Kidney tubule cell (primary cell): ENCODE measurements around the gene OTX2.
A peak's percentile ranks its signal among the peaks of the same experiment; 100 is the strongest.

Source experiments
- DNase-seq: peaks from one replicate; pipeline ENCODE4 v3.0.0-alpha.2; 2018; ENCODE audit warnings: low spot score

OTX2 gene

DNA sequence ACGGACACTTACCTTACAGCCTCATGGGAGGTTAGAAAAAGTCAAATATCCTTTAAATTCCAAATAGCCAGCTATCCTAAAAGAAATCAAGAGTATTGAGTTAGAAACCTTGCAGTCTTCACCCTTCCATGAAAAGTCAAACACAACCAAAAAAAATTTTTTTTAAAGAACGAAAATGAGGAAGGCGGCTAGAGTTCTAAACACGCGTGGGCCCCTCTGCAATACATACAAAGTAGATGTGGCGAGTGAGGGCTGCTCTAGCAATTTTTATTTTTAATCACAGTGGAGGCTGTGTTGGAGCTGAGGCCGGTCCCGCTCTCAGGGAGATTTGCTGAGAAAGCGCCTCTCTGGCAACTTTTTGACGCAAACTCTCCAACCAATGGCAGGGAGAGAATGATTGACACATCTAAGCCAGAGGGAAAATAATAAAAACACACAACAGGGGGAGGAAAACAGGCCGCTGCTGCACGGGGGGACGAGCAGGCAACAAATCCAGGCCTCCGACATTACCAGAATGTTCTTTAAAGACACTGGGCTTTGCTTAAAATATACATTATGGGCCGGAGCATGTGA is at the start of gene OTX2:
OTX2 (minus strand) TSS at position 333 of the 573 bp plus-strand sequence. CDS start 5,023 bp downstream, outside the sequence.
- DNase-seq, result no peak

DNA sequence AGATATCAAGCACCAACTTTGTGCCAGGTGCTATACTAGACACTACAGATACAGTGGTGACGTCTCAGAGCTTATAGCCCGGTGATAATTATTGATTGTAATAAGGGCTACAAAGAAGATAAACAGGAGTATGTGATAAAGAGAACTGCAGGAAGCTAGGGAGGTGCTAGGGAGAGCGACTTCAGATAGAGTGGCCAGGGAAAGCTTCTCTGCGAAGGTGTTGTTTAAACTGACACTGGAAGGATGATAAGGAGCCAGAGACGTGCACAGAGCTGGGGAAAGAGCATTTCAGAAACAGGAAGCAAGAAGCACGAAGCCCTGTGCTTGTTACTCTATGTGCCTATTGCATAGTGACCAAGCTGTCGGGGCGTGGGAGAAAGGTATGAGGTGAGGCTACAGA is 48.1 kb upstream of the OTX2 start:
- no peak for DNase-seq

DNA sequence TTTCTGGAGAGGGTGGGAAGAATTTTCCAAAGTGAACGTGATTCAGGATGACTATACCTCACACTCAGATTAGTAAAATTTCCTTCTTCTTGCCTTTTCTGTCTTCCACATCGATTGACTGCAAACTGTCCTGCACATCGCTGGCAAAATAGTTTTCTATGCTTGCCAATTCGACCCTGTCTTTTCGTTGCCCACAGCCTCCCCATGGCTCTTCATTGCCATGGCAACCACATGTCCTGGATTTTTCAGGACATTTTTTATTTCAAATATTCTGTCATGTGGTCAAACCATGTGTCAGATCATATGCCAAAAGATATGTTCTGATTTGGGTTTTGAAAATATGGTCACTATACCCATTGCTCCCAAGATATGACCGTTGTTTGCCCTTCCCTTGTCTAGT is 46.9 kb upstream of the OTX2 start:
- no peak for DNase-seq

DNA sequence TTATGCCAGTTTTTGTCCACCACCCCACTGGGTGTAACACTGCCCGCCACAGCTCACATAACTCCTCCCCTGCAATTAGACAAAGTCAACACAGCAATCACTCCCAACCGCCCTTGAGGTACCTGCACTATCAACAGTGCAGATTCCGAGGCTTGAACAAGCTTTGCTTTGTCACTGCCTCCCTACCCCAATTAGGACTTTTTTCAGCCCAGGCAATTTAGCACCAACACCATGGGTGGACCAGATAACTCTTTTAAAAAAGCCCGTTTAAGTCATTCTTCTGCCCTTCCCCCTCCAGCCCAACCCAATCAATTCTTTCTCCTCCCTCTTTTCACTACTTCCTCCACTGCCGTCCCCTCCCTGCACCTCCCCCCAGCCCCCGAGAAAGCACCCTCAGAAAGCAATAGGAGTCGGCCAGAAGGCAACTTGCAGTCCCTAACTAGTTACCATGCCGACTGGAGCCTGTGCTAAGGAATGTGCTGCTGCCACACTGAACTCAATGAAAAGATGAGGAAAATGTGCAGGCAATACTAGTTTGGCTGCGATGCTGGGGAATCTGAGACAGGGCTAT is 45.7 kb upstream of the OTX2 start:
- DNase-seq, result no peak

DNA sequence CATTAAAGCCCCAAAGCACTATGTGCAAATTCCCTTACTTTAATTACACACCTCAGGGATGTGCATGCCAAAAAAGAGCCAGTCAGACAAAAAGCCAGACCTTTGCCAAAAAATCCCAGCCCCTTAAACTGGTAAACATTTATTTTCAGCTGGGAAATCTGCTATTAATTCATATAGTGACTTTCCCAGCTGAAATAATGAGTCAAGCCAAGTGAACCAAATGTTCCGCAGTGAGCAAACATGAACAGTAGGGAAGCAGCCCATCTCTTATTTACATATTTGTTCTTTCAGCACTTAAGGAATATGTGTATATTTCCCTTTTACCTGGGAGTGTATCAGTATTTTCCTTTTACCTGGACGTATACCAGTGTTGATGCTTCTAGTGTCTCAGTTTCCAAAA is 44.0 kb upstream of the OTX2 start:
- DNase-seq, result no peak

DNA sequence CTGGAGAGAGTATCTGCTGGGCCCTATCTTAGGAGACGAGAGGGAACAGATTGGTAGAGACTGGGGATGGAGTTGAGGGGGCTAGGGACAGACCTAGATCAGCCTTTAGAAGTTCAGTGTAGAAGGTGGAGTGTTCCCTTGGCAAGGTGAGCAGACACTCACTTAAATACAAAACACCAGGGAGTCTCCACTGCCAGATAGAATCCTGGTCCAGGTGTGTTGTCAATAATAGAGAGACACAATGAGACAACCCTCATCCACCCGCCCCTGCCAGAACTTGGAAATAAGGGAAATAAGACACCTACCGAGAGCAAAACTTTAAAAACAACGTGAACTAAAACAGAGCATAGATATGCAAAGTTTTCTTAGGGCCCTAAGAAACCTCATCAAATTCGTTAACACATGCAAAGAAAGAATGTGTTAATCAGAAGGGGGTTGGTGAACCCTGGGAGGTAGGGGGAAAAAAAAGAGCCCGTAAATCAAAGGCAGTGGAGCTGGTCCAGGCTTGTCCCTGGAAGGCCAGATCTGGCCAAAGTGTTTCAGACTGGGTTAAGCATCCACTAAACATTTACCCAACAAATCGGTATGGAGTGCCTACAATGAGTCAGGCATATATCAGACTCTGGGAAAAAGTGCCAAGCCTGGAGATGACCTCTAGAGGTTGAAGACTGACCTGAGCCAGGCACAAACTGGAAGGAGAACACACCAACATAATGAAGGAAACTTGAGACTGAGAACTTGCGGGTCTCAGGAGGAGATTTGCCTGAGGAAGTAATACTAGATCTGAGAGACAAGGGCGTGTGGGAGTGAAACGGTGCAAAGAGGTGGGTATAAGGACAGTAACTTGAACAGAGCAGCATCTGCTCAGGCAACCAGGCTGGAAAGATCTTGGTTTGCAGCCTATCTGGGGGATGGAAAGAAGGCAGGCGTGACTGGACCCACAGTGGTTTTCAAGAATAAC is 37.0 kb upstream of the OTX2 start:
- DNase-seq, result no peak

DNA sequence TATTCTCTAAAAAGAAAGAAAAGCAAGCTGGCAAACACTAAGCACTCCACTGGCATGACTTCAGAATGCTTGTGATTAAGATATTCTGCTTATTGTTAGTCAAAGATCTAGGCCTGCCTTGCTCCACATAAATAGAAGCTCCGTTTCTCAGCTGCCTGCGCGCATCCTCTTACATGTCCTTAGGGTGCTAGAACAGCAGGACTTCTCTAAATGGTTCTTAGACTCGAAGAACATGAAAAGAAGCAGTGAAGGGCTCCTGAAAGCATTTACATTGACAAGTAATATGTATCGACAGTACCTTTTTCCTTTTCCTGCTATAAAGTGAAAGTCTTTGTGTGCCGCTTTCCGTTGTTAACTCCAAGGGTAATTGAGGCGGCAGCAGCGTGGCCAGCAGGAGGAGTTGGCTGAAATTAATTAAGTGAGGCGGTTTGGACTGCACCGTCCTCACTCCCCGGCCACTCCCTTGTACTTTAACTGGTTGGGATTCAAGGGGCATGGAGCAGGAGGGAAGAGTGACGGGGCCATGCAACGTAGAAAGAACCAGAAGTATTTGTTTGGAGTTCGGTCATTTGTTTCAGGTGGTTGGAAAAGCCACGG is 34.2 kb upstream of the OTX2 start:
- DNase-seq, result no peak

DNA sequence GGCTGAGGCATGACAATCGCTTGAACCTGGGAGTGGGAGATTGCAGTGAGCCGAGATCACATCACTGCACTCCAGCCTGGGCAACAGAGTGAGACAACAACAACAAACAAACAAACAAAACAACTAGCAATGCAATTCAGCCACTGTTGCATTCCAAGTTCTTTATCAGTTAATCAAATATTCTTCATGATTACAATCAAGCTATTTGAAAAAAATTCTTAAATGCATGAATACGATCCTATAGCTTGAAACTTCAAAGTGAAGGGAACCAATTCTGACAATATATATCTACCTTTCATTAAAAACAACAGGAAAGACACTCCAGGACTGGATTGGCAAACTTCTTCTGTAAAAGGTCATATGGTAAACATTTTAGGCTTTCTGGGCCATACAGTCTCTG is 31.3 kb upstream of the OTX2 start:
- DNase-seq, result no peak

DNA sequence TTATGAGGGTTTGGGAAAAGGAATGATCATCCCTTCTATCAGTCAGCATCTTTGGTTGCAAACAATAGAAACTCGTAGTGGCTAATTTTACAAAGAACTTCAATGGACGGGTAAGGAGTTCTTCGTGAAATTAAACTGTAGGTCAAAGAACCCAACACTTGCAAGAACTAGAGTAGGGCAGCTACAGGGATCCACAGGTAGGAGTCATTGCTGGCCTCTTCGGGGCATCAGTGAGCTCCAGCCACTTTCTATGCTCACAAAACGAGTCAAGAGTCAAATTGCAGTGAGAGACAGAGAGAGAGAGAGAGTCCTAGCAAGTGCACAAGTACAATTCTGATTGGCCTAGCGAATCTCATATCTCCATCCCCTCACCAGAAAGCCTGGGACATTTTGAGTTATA is 29.9 kb upstream of the OTX2 start:
- no peak for DNase-seq

DNA sequence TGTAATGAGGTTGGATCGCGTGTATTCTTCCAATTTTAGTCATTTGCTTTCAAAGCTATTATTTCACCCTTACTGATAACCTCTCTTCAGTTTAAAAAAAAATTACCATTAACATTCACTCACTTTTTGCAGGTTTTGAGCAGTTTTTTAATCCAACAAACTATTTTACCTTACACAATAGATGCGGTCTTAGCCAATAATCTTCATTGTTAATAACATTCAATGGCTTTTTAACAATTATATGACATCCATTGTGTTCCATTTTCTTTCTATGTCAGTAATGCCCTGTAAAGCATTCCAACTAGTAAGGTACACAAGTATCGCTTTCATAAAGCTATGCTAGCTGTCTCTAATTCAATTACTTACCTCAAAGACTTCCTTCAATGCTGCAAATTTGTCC is 18.9 kb upstream of the OTX2 start:
- no peak for DNase-seq

DNA sequence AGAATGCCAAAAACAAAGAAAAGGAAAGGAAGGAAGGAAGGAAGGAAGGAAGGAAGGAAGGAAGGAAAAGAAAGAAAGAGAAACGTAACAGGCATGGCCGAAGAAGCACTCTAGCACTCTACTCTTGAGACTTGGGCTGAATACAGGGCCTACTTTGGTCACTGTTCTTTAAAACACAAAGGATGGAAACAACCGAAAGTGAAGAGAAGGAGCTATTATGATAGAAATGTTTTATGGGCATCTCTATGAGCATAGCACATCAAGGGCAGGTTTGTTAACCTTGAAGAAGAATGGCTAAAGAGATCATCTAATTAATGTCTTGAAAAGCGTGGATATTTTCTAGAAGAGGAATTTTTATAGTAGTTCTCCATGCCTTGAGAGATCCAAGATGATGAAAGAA is 15.9 kb upstream of the OTX2 start:
- no peak for DNase-seq

DNA sequence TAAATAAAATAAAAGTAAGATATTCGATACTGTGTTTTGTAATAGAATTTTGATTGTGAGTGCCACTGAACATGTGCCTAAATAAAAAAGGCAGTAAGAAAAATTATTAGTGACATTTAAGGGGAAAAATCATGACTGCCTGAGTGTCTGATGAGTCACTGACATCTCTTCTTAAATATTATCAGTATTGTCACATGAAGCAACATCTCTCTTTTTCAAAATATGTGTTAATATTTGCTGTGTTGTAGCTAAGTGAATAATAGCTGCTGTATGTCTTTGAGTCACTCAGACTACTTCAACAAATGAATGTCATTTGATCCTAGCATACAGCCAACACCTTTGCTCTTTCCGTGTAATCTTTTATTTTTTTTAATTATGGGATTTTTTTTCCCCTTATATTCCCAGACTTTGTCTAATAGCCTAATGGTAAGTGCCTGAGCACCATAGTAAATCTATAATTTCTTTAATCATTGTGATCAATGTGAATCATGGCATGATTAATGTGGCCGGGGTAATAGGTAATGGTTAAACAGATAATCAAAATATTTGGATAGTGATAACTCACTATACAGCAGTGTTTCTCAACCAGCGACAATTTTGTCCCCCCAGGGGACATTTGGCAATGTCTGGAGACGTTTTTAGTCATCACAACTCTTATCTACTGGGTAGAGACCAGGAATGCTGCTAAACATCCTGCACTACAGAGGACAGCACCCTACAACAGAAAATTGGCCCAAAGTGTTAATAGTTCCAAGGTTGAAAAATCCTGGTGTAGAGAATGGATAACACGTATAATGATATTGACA is 11.7 kb upstream of the OTX2 start:
- peak; percentile 11 for DNase-seq

DNA sequence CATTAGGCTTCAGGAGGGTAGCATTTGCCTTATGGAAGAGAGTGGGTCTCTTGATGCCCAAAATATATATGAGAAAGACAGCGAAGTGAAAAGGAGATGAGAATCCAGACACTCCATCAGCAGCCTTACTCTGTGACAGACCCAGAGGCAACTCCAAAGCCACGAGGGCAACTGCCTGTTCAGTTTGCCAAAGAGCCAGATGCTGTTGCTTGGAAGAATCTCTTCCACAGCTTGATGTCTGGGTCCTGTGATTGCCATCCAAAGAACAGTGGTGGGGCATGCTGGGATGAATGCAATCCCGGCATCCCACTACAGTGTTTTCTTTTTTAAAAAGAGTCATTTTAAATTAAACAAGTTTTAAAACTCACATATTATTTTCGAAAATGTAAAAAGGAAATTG is 10.9 kb upstream of the OTX2 start:
- no peak for DNase-seq

DNA sequence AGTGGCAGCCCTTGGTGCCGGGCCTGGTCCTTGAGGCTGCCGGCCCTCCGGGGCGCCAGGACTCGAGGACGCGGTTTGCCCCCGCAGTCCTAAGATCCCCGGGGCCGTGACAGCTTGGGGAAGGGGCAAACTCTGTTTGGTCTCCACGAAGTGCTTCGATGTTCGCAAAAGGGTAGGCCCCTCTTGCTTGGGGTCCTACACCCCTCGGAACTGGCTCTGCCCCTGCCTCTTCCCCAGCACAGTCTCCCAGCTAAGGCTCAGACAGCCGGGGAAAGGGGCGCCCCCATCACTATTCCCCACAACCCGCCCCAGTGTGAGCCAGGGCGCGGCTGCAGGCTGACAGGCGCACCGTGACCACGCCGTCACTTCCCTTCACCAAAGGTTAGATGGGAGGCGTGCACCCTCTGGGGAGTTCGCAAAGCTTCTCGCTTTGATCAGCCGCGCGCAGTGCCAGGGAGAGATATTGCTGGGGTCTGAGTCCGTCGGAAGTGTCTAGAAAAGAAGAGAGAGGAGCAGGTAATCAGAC is 7.2 kb upstream of the OTX2 start:
- DNase-seq, result no peak

DNA sequence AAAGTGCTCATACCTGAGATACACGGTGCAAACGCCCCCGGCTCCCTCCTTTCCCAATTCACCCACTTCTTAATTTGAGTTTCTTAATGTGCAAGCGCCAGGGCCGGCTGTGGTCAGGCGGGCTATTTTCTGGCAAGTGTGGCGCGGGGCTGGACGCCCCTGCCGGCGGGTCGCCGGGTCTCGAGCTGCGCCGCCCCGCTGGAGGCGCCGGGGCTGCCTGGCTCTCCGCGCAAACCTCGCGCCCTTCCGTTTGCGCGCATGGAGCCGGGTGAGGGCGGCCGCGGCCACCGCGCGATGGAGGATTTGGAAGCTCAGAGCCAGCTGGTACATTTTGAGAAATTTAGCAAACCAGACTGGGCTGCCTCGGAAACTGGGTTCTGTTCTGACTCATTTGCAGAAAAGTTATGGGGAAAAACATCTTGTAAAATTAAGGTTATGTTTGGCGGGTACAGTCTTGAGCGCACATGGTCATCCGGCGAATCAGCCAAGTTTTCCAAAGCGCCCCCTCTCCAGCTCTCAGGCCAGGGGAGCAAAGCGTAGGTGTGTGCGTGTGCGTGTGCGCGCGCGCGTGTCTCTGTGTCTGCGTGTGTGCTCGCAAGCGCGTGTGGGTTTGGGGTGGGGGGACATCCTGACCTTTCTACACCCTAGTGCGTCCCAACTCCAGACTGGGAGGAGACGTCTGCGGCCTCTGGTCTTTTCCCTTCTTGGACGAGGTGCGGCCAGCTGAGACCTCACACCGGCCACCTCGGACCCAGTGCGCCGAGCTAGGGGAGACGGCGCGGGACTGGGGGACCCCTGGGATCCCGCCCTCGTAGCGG is 6.5 kb upstream of the OTX2 start:
- DNase-seq, result no peak

DNA sequence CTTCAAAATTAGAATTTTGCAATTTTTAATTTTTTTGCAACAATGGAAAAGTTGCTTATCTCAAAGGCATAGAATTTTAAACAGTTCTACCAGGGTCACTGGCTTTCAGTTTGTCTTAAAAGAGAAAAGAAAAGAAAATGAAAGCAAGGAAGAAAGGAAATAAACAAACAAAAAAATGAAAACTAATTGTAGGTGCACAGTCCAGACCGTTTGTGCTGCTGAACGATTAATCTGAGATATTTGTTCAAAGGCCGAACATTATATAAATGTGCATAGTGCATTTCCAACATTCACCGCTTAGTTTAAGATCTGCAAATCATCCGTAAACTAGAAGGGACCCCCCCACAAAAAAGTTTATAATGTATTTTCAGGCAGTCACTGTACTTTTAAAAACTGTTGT is 5.5 kb upstream of the OTX2 start:
- no peak for DNase-seq

DNA sequence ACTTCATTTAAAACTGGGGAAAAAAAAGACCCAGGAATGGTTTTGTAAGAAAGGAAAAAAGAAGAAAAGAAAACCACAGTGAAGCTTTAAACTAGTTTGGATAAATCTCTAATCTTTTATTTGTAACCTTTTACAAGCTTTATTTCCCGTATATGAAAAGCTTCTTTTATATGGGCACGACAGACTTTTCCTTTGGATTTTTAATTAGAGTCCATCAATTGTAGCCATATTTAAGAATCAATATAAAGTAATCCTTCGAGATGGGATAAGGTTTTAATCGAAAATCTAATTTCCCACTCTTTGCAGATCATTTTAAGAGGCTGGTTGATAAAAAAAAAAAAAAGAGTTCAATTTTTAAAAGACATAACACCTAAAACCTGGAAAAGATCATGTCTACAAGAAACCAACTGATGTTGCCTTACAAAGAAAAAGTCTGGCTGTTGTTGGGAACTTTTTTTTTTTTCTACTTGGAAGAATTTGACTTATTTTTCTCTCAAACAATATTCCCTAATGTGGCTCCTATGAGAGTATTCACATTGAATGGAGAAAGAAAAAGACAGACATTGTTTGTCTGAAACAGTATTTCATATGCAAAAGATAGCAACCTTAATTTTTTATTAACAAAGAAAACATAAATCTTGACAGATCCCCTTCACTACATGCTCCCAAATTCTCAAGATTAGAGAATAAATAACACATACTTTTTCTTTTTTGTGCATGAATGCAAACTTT is 4.9 kb upstream of the OTX2 start:
- DNase-seq, result no peak

DNA sequence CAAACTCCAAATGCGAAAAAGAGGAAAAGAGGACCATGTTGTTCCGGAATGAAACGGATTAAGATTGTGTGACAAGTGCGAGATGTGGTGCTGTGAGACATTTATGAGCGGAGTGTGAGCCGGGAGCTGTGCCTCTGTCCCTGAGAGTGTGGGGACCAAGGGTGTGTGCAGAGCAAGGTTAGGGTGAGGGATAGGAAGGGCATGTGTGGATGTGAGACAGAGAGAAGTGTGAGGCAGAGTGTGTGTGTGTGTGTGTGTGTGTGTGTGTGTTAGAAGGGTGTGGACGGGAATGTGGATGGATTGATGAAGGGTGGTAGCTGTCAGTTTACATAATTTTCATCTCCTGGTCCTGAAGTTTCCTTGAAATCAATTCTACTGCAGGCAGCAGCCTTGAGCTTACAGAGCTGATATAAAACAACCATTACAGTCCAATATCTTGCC is 4.3 kb upstream of the OTX2 start:
- no peak for DNase-seq

DNA sequence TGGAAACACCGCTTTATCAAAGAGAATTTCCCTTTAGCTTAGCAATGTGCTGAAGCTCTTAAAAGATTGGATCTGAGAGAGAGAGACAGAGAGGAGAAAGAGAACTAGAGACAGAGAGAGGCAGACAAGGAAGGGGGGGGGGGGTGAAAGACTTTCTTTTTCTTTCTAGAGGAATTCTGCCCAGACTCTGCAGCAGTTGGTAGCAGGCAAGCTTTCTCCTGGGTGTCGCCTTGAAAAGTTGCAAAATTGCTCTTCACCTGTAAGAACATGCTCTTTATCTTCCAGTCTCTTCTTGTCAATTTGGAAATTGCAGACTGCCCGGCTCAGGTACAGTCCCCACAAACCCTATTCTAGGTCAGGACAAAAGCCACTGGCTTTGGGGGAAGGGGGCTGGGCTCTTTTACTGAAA is 2.9 kb upstream of the OTX2 start:
- no peak for DNase-seq
